ENCODE data around the gene PAX8. TPM values are rescaled to one million over a fixed set of nuclear protein-coding genes. Genes with fewer than 3 reads are reported as not detected.
"Not testable (repeated sequence)": the region's sequence is repeated elsewhere in the genome, so short reads cannot be mapped to it uniquely, and the experiment has no call there.

The PAX8 gene
- total RNA-seq, 1 donor from 2014 or later, result 0.77 TPM

GRCh38 chr2:113245276-113245711 lies 33.4 kb downstream of the PAX8 start:
- intact Hi-C loops (cut with micrococcal nuclease), result no loop called here
- H3K27ac Mint-ChIP-seq, result no peak overlapping the region

GRCh38 chr2:113242327-113242726 lies 36.4 kb downstream of the PAX8 start:
- Mint-ChIP-seq H3K27me3 (peaks cover 4% of the 10 kb centered on the region), H3K9me3 (no peaks in the 10 kb centered on the region), H3K4me1 (peaks cover 20% of the 10 kb centered on the region), H3K36me3 (ENCODE audit: low read depth) (peaks cover 4% of the 10 kb centered on the region), H3K27ac (peak overlapping the region; percentile 17), H3K4me3 (no peak overlapping the region)
- DNase-seq, result no peak
- intact Hi-C loops (cut with micrococcal nuclease), result no loop called here

More at GRCh38 chr2:113245276-113245711, 33.4 kb downstream of the PAX8 start:
- Mint-ChIP-seq H3K9me3 (no peaks in the 10 kb centered on the region), H3K4me1 (peaks cover 23% of the 10 kb centered on the region), H3K27me3 (peaks cover 4% of the 10 kb centered on the region), H3K4me3 (no peak overlapping the region), H3K36me3 (ENCODE audit: low read depth) (peaks cover 2% of the 10 kb centered on the region)
- DNase-seq, result no peak

- peaks cover 4% of the 10 kb centered on the region for H3K27me3 Mint-ChIP-seq
- H3K4me1 Mint-ChIP-seq, result peaks cover 18% of the 10 kb centered on the region
- no peaks in the 10 kb centered on the region for H3K9me3 Mint-ChIP-seq
- H3K27ac Mint-ChIP-seq, result peak overlapping the region; percentile 86
- DNase-seq, result no peak
- H3K36me3 Mint-ChIP-seq (ENCODE audit: low read depth), result peaks cover 2% of the 10 kb centered on the region
- H3K4me3 Mint-ChIP-seq, result peak overlapping the region; percentile 15
- intact Hi-C loops (cut with micrococcal nuclease), result no loop called here
Measured at GRCh38 chr2:113240915-113241911, 37.5 kb downstream of the PAX8 start.

- H3K27me3 Mint-ChIP-seq, result peaks cover 4% of the 10 kb centered on the region
- no peaks in the 10 kb centered on the region for H3K9me3 Mint-ChIP-seq
- peak overlapping the region; percentile 86 for H3K27ac Mint-ChIP-seq
- peaks cover 4% of the 10 kb centered on the region for H3K36me3 Mint-ChIP-seq (ENCODE audit: low read depth)
- H3K4me1 Mint-ChIP-seq, result peaks cover 16% of the 10 kb centered on the region
- intact Hi-C loops (cut with micrococcal nuclease), result no loop called here
- H3K4me3 Mint-ChIP-seq, result peak overlapping the region; percentile 15
- no peak for DNase-seq
Measured at GRCh38 chr2:113240150-113240914, 38.4 kb downstream of the PAX8 start.

- H3K27ac Mint-ChIP-seq, result no peak overlapping the region
- no peak overlapping the region for H3K4me3 Mint-ChIP-seq
- no peak for DNase-seq
- H3K4me1 Mint-ChIP-seq, result peaks cover 18% of the 10 kb centered on the region
- peaks cover 4% of the 10 kb centered on the region for H3K27me3 Mint-ChIP-seq
- no peaks in the 10 kb centered on the region for H3K9me3 Mint-ChIP-seq
- peaks cover 5% of the 10 kb centered on the region for H3K36me3 Mint-ChIP-seq (ENCODE audit: low read depth)
- intact Hi-C loops (cut with micrococcal nuclease), result no loop called here
Measured at GRCh38 chr2:113238871-113239839, 39.6 kb downstream of the PAX8 start.

GRCh38 chr2:113237604-113238160 lies 41.0 kb downstream of the PAX8 start:
- peaks cover 2% of the 10 kb centered on the region for H3K27me3 Mint-ChIP-seq
- peaks cover 26% of the 10 kb centered on the region for H3K4me1 Mint-ChIP-seq
- no peaks in the 10 kb centered on the region for H3K9me3 Mint-ChIP-seq
- peaks cover 5% of the 10 kb centered on the region for H3K36me3 Mint-ChIP-seq (ENCODE audit: low read depth)
- no peak overlapping the region for H3K27ac Mint-ChIP-seq
- H3K4me3 Mint-ChIP-seq, result no peak overlapping the region
- no peak for DNase-seq
- intact Hi-C loops (cut with micrococcal nuclease), result no loop called here

- Mint-ChIP-seq H3K9me3 (no peaks in the 10 kb centered on the region), H3K4me1 (peaks cover 24% of the 10 kb centered on the region), H3K36me3 (ENCODE audit: low read depth) (peaks cover 5% of the 10 kb centered on the region), H3K27me3 (peaks cover 2% of the 10 kb centered on the region), H3K4me3 (peak overlapping the region; percentile 34), H3K27ac (peak overlapping the region; percentile 26)
- intact Hi-C loops (cut with micrococcal nuclease), result no loop called here
- DNase-seq, result no peak
Measured at GRCh38 chr2:113236367-113237159, 42.2 kb downstream of the PAX8 start.

GRCh38 chr2:113235347-113236226 lies 43.1 kb downstream of the PAX8 start:
- H3K27me3 Mint-ChIP-seq; H3K9me3 Mint-ChIP-seq; intact Hi-C loops (cut with micrococcal nuclease); H3K36me3 Mint-ChIP-seq (ENCODE audit: low read depth): not testable (repeated sequence)
- peak; percentile 86 for DNase-seq
- Mint-ChIP-seq H3K4me1 (peaks cover 25% of the 10 kb centered on the region), H3K27ac (peak overlapping the region; percentile 95), H3K4me3 (peak overlapping the region; percentile 92)

GRCh38 chr2:113234721-113235346 lies 43.9 kb downstream of the PAX8 start:
- Mint-ChIP-seq H3K9me3 (no peaks in the 10 kb centered on the region), H3K4me3 (peak overlapping the region; percentile 92), H3K27ac (peak overlapping the region; percentile 95), H3K27me3 (no peaks in the 10 kb centered on the region), H3K4me1 (peaks cover 25% of the 10 kb centered on the region), H3K36me3 (ENCODE audit: low read depth) (peaks cover 3% of the 10 kb centered on the region)
- no peak for DNase-seq
- intact Hi-C loops (cut with micrococcal nuclease), result loop anchor here (5.0 kb wide), 1 partner anchor 38 kb away; no protein-coding TSS in a partner anchor

GRCh38 chr2:113233593-113234550 lies 44.8 kb downstream of the PAX8 start:
- H3K9me3 Mint-ChIP-seq, result no peaks in the 10 kb centered on the region
- peak overlapping the region; percentile 15 for H3K27ac Mint-ChIP-seq
- no peak for DNase-seq
- no peaks in the 10 kb centered on the region for H3K27me3 Mint-ChIP-seq
- peaks cover 3% of the 10 kb centered on the region for H3K36me3 Mint-ChIP-seq (ENCODE audit: low read depth)
- peaks cover 25% of the 10 kb centered on the region for H3K4me1 Mint-ChIP-seq
- intact Hi-C loops (cut with micrococcal nuclease), result loop anchor here (5.0 kb wide), 1 partner anchor 37 kb away; no protein-coding TSS in a partner anchor
- H3K4me3 Mint-ChIP-seq, result no peak overlapping the region

Measured in activated CD4-positive, alpha-beta T cell treated with anti-CD3 and anti-CD28 coated beads, Interleukin-2, amount 10 ng/mL, durations not matched to agents 24 days and 14 days (primary cell).